Caco-2 (cell line): Measurements from ENCODE around the gene PCED1B. TPM values are rescaled to one million over a fixed set of nuclear protein-coding genes. Genes with fewer than 3 reads are reported as not detected.
A peak's percentile ranks its signal among the peaks of the same experiment; 100 is the strongest.

ENCODE experiments used
- BruUV-seq: library from RNA; stranded (reverse); fragments of 400-500 nt; replicated peaks from 2 replicates; lab custom pipeline; 2021; lab: Mats Ljungman, UMichigan
- CTCF ChIA-PET: fragments of 300-600 bp; sonication (Branson Sonifier 250); formaldehyde crosslinking; loops from one replicate; lab custom pipeline; 2022; ENCODE audit warnings: antibody characterized with exemption; lab: Charles Lee
- POLR2A ChIA-PET: fragments of 300-600 bp; sonication (Branson Sonifier 250); formaldehyde crosslinking; loops from one replicate; lab custom pipeline; 2022; ENCODE audit warnings: antibody characterized with exemption; lab: Charles Lee
- DNase-seq, 2 experiments: peaks; one replicate each; pipeline versions ENCODE4 v3.0.0 to v3.0.0-alpha.2; 2020 to 2022
- H3K27me3 ChIP-seq: replicated peaks from 2 replicates; pipeline ENCODE4 v1.6.0; 2011; ENCODE audit warnings: low read length; ENCODE audit not compliant: control insufficient read depth, insufficient read depth
- H3K36me3 ChIP-seq: 2 replicates; pipeline ENCODE4 v1.5.1; 2011; ENCODE audit warnings: low read length; ENCODE audit not compliant: control insufficient read depth, insufficient read depth
- H3K4me1 ChIP-seq: fragments of 250-450 bp; sonication (Bioruptor Pico); 2 replicates; pipeline ENCODE4 v1.5.1; 2020; ENCODE audit warnings: mild to moderate bottlenecking
- H3K4me3 ChIP-seq: 2 replicates; pipeline ENCODE4 v1.5.1; 2011; ENCODE audit warnings: low read depth, mild to moderate bottlenecking, control low read depth, low read length
- H3K9me3 ChIP-seq: fragments of 250-450 bp; sonication (Bioruptor Pico); 2 replicates; pipeline ENCODE4 v1.5.1; 2020; ENCODE audit warnings: mild to moderate bottlenecking, moderate library complexity
- H3K27ac Mint-ChIP-seq: one replicate; pipeline ENCODE4 v1.8.0; 2022; ENCODE audit warnings: mixed read lengths; ENCODE audit not compliant: unreplicated experiment
- H3K27me3 Mint-ChIP-seq: one replicate; pipeline ENCODE4 v1.8.0; 2022; ENCODE audit warnings: mixed read lengths; ENCODE audit not compliant: insufficient read depth, unreplicated experiment
- H3K36me3 Mint-ChIP-seq: one replicate; pipeline ENCODE4 v1.8.0; 2022; ENCODE audit warnings: mild to moderate bottlenecking, mixed read lengths; ENCODE audit not compliant: insufficient read depth, unreplicated experiment
- H3K4me1 Mint-ChIP-seq: one replicate; pipeline ENCODE4 v1.8.0; 2022; ENCODE audit warnings: low read depth, mixed read lengths; ENCODE audit not compliant: unreplicated experiment
- H3K4me3 Mint-ChIP-seq: one replicate; pipeline ENCODE4 v1.8.0; 2022; ENCODE audit warnings: mild to moderate bottlenecking, moderate library complexity, mixed read lengths; ENCODE audit not compliant: unreplicated experiment
- H3K9me3 Mint-ChIP-seq: one replicate; pipeline ENCODE4 v1.8.0; 2022; ENCODE audit warnings: mixed read lengths; ENCODE audit not compliant: unreplicated experiment
- CTCF ChIP-seq, 2 experiments: fragments of 200-600 bp in 1 of 2; IDR thresholded peaks; 1 replicate in 1 of 2; 2 replicates in 1 of 2; pipeline versions ENCODE4 v1.5.1 to v1.8.0; 2011 to 2022; ENCODE audit warnings: antibody characterized with exemption in 1 of 2, control low read depth in 1 of 2, inconsistent platforms in 1 of 2, low read depth in 1 of 2, low read length in 1 of 2, mild to moderate bottlenecking in 1 of 2, moderate library complexity in 1 of 2; ENCODE audit not compliant: insufficient read depth in 1 of 2, severe bottlenecking in 1 of 2, unreplicated experiment in 1 of 2
- intact Hi-C: fragments of 100-400 bp; cut with micrococcal nuclease; formaldehyde crosslinking; loops from one replicate; pipeline ENCODE4 v1.10.0; 2022; ENCODE audit not compliant: unreplicated experiment
- total RNA-seq: library from RNA; stranded (reverse); gene quantifications from 2 replicates; pipeline ENCODE4 v1.2.3, GENCODE V29; 2022

PCED1B gene
- total RNA-seq, 1 experiment from 2014 or later: 7.0 TPM

GRCh38 chr12:47034661-47035060 is 44.8 kb upstream of the PCED1B start:
- Histone ChIP-seq H3K9me3 (peaks cover 16% of the 10 kb centered on the region), H3K4me1 (peaks cover 29% of the 10 kb centered on the region), H3K4me3 (no peak overlapping the region), H3K36me3 (no peaks in the 10 kb centered on the region), H3K27me3 (no peaks in the 10 kb centered on the region)
- POLR2A ChIA-PET: no interaction called here
- no peak for DNase-seq
- TF ChIP-seq CTCF (IDR thresholded peaks at IDR 0.05; ENCODE audit: insufficient read depth in 1 of 2, low read depth in 1 of 2, low read length in 1 of 2, severe bottlenecking in 1 of 2, unreplicated experiment in 1 of 2): no peak
- Mint-ChIP-seq H3K4me3 (no peak overlapping the region), H3K36me3 (peaks cover 7% of the 10 kb centered on the region), H3K27ac (no peak overlapping the region), H3K27me3 (no peaks in the 10 kb centered on the region), H3K9me3 (peaks cover 34% of the 10 kb centered on the region), H3K4me1 (peaks cover 62% of the 10 kb centered on the region)
- intact Hi-C loops: loop anchor here (5.0 kb wide), 1 partner anchor 603 kb away; no protein-coding TSS in a partner anchor
- BruUV-seq: no TSS peak
- CTCF ChIA-PET: interaction anchor here (3.5 kb wide), 1 partner anchor 35 kb away, joined by 59 read pairs; no protein-coding TSS in a partner anchor

GRCh38 chr12:47035484-47035883 is 43.9 kb upstream of the PCED1B start:
- Mint-ChIP-seq H3K27me3 (no peaks in the 10 kb centered on the region), H3K4me1 (peaks cover 62% of the 10 kb centered on the region), H3K9me3 (peaks cover 39% of the 10 kb centered on the region), H3K36me3 (peaks cover 7% of the 10 kb centered on the region), H3K27ac (no peak overlapping the region), H3K4me3 (no peak overlapping the region)
- BruUV-seq: no TSS peak
- H3K27me3 ChIP-seq: no peaks in the 10 kb centered on the region
- peaks cover 16% of the 10 kb centered on the region for H3K9me3 ChIP-seq
- no peak for DNase-seq
- no peak overlapping the region for H3K4me3 ChIP-seq
- peaks cover 29% of the 10 kb centered on the region for H3K4me1 ChIP-seq
- no peaks in the 10 kb centered on the region for H3K36me3 ChIP-seq
- no peak for TF ChIP-seq CTCF (IDR thresholded peaks at IDR 0.05; ENCODE audit: insufficient read depth in 1 of 2, low read depth in 1 of 2, low read length in 1 of 2, severe bottlenecking in 1 of 2, unreplicated experiment in 1 of 2)
- ChIA-PET CTCF (no interaction called here), POLR2A (no interaction called here)
- intact Hi-C loops: no loop called here

GRCh38 chr12:47038270-47038748 is 41.1 kb upstream of the PCED1B start:
- H3K36me3 ChIP-seq: no peaks in the 10 kb centered on the region
- no peak for TF ChIP-seq CTCF (IDR thresholded peaks at IDR 0.05; ENCODE audit: insufficient read depth in 1 of 2, low read depth in 1 of 2, low read length in 1 of 2, severe bottlenecking in 1 of 2, unreplicated experiment in 1 of 2)
- ChIA-PET POLR2A (no interaction called here), CTCF (no interaction called here)
- Mint-ChIP-seq H3K27ac (peak overlapping the region; percentile 80), H3K36me3 (peaks cover 7% of the 10 kb centered on the region), H3K9me3 (peaks cover 52% of the 10 kb centered on the region), H3K27me3 (no peaks in the 10 kb centered on the region), H3K4me1 (peaks cover 51% of the 10 kb centered on the region), H3K4me3 (peak overlapping the region; percentile 53)
- no peak overlapping the region for H3K4me3 ChIP-seq
- intact Hi-C loops: loop anchor here (1.0 kb wide), 1 partner anchor 41 kb away; the partner anchor contains the start of genes AMIGO2 and PCED1B
- peaks cover 27% of the 10 kb centered on the region for H3K4me1 ChIP-seq
- peaks cover 20% of the 10 kb centered on the region for H3K9me3 ChIP-seq
- DNase-seq: peak in 1 of 2 experiments; percentile 63
- no peaks in the 10 kb centered on the region for H3K27me3 ChIP-seq
- BruUV-seq: no TSS peak
